GM23248 (cell line): ENCODE results near the gene PEAK3. TPM values are rescaled to one million over a fixed set of nuclear protein-coding genes. Genes with fewer than 3 reads are reported as not detected.

ENCODE experiments used
- DNase-seq: peaks from one replicate; pipeline ENCODE4 v3.0.0-alpha.2; 2015
- H2AFZ ChIP-seq: fragments of 200-600 bp; sonication (generic); 2 replicates; pipeline ENCODE4 v1.6.1; 2016; ENCODE audit warnings: antibody characterized with exemption
- H3F3A ChIP-seq: fragments of 200-600 bp; sonication (generic); 2 replicates; pipeline ENCODE4 v1.6.1; 2016; ENCODE audit warnings: mild to moderate bottlenecking, antibody characterized with exemption, mixed run types; ENCODE audit not compliant: insufficient read depth
- H3K27ac ChIP-seq: fragments of 200-600 bp; sonication (generic); 2 replicates; pipeline ENCODE4 v1.5.1; 2016; ENCODE audit warnings: mild to moderate bottlenecking
- H3K27me3 ChIP-seq: fragments of 200-600 bp; sonication (generic); replicated peaks from 2 replicates; pipeline ENCODE4 v1.6.1; 2016; ENCODE audit warnings: mild to moderate bottlenecking; ENCODE audit not compliant: insufficient read depth
- H3K36me3 ChIP-seq: fragments of 200-600 bp; sonication (generic); 2 replicates; pipeline ENCODE4 v1.6.1; 2016; ENCODE audit warnings: low read depth, mild to moderate bottlenecking
- H3K4me1 ChIP-seq: fragments of 200-600 bp; sonication (generic); 2 replicates; pipeline ENCODE4 v1.6.1; 2016; ENCODE audit warnings: mild to moderate bottlenecking; ENCODE audit not compliant: insufficient read depth
- H3K4me2 ChIP-seq: fragments of 200-600 bp; sonication (generic); one replicate; pipeline ENCODE4 v1.6.1; 2016; ENCODE audit warnings: mild to moderate bottlenecking; ENCODE audit not compliant: unreplicated experiment
- H3K4me3 ChIP-seq: fragments of 200-600 bp; sonication (generic); 2 replicates; pipeline ENCODE4 v1.5.1; 2016; ENCODE audit warnings: mild to moderate bottlenecking
- H3K79me2 ChIP-seq: fragments of 200-600 bp; sonication (generic); 2 replicates; pipeline ENCODE4 v1.6.1; 2016; ENCODE audit warnings: mild to moderate bottlenecking; ENCODE audit not compliant: insufficient read depth
- H3K9ac ChIP-seq: fragments of 200-600 bp; sonication (generic); 2 replicates; pipeline ENCODE4 v1.6.1; 2016; ENCODE audit warnings: mild to moderate bottlenecking
- H3K9me2 ChIP-seq: fragments of 200-600 bp; sonication (generic); 2 replicates; pipeline ENCODE4 v1.6.1; 2016; ENCODE audit warnings: mixed run types, mild to moderate bottlenecking, moderate library complexity; ENCODE audit not compliant: insufficient read depth
- H3K9me3 ChIP-seq: fragments of 200-600 bp; sonication (generic); one replicate; pipeline ENCODE4 v1.6.1; 2017; ENCODE audit warnings: low read depth
- H4K20me1 ChIP-seq: fragments of 200-600 bp; sonication (generic); 2 replicates; pipeline ENCODE4 v1.6.0; 2016; ENCODE audit not compliant: insufficient read depth
- EZH2 ChIP-seq: fragments of 200-600 bp; sonication (generic); IDR thresholded peaks from 2 replicates; pipeline ENCODE4 v1.6.1; 2018; ENCODE audit warnings: antibody characterized with exemption, mild to moderate bottlenecking; ENCODE audit not compliant: insufficient read depth, poor library complexity, severe bottlenecking
- EZH2phosphoT487 ChIP-seq: fragments of 200-600 bp; sonication (generic); IDR thresholded peaks from 2 replicates; pipeline ENCODE4 v1.6.1; 2018; ENCODE audit warnings: antibody characterized with exemption, moderate library complexity, mild to moderate bottlenecking, low read depth; ENCODE audit not compliant: insufficient read depth
- WGBS, 2 experiments: methylation state at CpG; one replicate each; pipeline ENCODE4 v1.1.6; 2015 to 2017; ENCODE audit warnings: low lambda C conversion rate in 2 of 2, low coverage in 1 of 2; ENCODE audit errors: missing lambda C conversion rate in 2 of 2; 5-methylcytosine and 5-hydroxymethylcytosine counted together
- in situ Hi-C: fragments of 300-500 bp; cut with MboI; formaldehyde crosslinking; loops from 2 replicates; pipeline ENCODE4 v1.15.0; 2020
- polyA plus RNA-seq: library from polyadenylated mRNA; unstranded; fragments of >200 nt; fragmentation: Nextera tagmentation; extraction: Ambion mirVana; gene quantifications from 2 replicates; pipeline ENCODE4 v1.2.1, GENCODE V29; 2016
- total RNA-seq: library from RNA; depleted of rRNA; stranded (reverse); fragments of >200 nt; shearing (Covaris generic); gene quantifications from 2 replicates; pipeline ENCODE4 v1.2.3, GENCODE V29; 2014

The PEAK3 gene
- total and polyA plus RNA-seq, 2 experiments from 2014 or later = not detected

DNA sequence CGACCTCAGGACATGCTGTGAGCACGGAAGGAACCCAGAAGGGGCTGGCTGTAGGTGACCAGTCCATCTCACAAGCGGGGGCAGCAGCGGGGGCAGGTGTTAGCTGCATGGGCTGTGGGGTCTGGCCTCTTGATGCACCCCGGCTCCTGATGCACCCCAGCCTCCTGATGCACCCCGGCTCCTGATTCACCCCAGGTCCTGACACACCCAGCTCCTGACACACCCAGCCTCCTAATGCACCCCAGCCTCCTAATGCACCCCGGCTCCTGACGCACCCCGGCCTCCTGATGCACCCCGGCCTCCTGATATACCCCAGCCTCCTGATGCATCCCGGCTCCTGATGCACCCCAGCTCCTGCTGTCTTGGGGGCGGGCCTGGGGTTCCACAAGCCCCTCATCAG lies 39.0 kb upstream of the PEAK3 start:
- no peaks in the 10 kb centered on the region for H4K20me1 ChIP-seq
- no peak overlapping the region for H3K4me2 ChIP-seq
- H3K27ac ChIP-seq = no peak overlapping the region
- in situ Hi-C loops = no loop called here
- peaks cover 12% of the 10 kb centered on the region; the same call in 1 of the 2 replicates for H3F3A ChIP-seq
- no peak overlapping the region for H3K9ac ChIP-seq
- DNase-seq = no peak
- peaks cover 16% of the 10 kb centered on the region for H3K79me2 ChIP-seq
- no peaks in the 10 kb centered on the region for H3K27me3 ChIP-seq
- TF ChIP-seq EZH2 = no peak
- no peak for TF ChIP-seq EZH2phosphoT487
- no peaks in the 10 kb centered on the region for H3K4me1 ChIP-seq
- no peaks in the 10 kb centered on the region for H3K9me3 ChIP-seq
- 87 to 93% methylated on average over 12 of the region's 12 CpGs for WGBS, 2 experiments
- no peaks in the 10 kb centered on the region for H3K9me2 ChIP-seq
- H2AFZ ChIP-seq = no peak overlapping the region
- no peaks in the 10 kb centered on the region for H3K36me3 ChIP-seq
- no peak overlapping the region for H3K4me3 ChIP-seq

DNA sequence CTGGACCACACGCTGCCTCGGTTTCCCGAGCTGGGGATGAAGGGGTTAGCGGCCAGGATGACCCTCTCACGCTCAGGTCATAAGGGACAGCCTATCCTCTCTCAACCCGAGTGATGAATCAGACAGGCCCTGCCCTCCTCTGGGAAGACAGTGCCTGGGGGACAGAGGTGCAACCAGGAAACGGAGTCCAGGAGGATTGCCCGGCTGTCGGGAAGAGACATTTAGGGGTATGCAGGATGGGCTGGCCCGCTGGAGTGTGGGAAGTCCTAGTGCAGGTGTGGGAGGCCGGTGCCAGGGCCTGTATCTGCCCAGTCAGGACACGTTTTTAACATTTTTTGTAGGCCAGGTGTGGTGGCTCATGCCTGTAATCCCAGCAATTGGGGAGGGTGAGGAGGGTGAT lies 38.1 kb upstream of the PEAK3 start:
- peaks cover 9% of the 10 kb centered on the region; the same call in 1 of the 2 replicates for H3K79me2 ChIP-seq
- in situ Hi-C loops = no loop called here
- peaks cover 12% of the 10 kb centered on the region; the same call in 1 of the 2 replicates for H3F3A ChIP-seq
- no peaks in the 10 kb centered on the region for H3K4me1 ChIP-seq
- H3K4me3 ChIP-seq = no peak overlapping the region
- no peak overlapping the region for H3K27ac ChIP-seq
- no peaks in the 10 kb centered on the region for H3K9me2 ChIP-seq
- H4K20me1 ChIP-seq = no peaks in the 10 kb centered on the region
- H3K27me3 ChIP-seq = no peaks in the 10 kb centered on the region
- no peak overlapping the region for H3K9ac ChIP-seq
- WGBS, 2 experiments = 52 to 61% methylated on average over 12 of the region's 12 CpGs
- no peaks in the 10 kb centered on the region for H3K36me3 ChIP-seq
- TF ChIP-seq EZH2 (no peak), EZH2phosphoT487 (no peak)
- DNase-seq = no peak
- H3K9me3 ChIP-seq = no peaks in the 10 kb centered on the region
- no peak overlapping the region for H2AFZ ChIP-seq
- H3K4me2 ChIP-seq = no peak overlapping the region

- Histone ChIP-seq H2AFZ (no peak overlapping the region), H3K9ac (no peak overlapping the region), H3K27me3 (no peaks in the 10 kb centered on the region), H3K36me3 (no peaks in the 10 kb centered on the region), H3K9me3 (no peaks in the 10 kb centered on the region), H3K4me2 (no peak overlapping the region), H3K27ac (no peak overlapping the region), H3F3A (peaks cover 12% of the 10 kb centered on the region; the same call in 1 of the 2 replicates), H4K20me1 (no peaks in the 10 kb centered on the region), H3K9me2 (no peaks in the 10 kb centered on the region), H3K4me1 (no peaks in the 10 kb centered on the region), H3K79me2 (peaks cover 4% of the 10 kb centered on the region; the same call in 1 of the 2 replicates), H3K4me3 (no peak overlapping the region)
- in situ Hi-C loops = no loop called here
- no peak for TF ChIP-seq EZH2
- TF ChIP-seq EZH2phosphoT487 = no peak
- WGBS, 2 experiments = 83 to 86% methylated on average over 16 to 20 of the region's 20 CpGs
- DNase-seq = no peak
These were observed 37.6 kb upstream of the PEAK3 start for GRCh38 chr19:2319551-2319950.

DNA sequence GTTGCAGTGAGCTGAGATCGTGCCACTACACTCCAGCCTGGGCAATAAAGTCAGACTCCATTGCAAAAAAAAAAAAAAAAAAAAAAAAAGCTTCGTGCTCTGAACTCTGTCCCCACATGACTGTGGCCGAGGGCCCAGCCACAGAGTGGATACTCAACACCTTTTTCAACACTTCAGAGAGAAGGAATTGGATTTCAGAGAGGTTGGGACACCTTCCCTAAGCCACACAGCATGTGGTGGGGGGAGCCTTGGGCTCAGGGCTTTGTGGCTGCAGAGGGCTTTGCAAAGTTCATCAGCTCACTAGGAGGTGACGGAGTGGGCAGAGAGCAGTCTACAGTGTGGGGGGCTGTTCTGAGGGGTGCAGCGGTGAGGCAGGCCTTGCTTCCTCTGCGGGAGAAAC lies 36.9 kb upstream of the PEAK3 start:
- Histone ChIP-seq H3K27ac (no peak overlapping the region), H3K79me2 (no peaks in the 10 kb centered on the region), H3K9ac (no peak overlapping the region), H3K4me3 (no peak overlapping the region), H3K36me3 (no peaks in the 10 kb centered on the region), H3K9me2 (no peaks in the 10 kb centered on the region), H4K20me1 (no peaks in the 10 kb centered on the region), H3F3A (peaks cover 12% of the 10 kb centered on the region; the same call in 1 of the 2 replicates), H3K4me1 (no peaks in the 10 kb centered on the region), H3K9me3 (no peaks in the 10 kb centered on the region), H3K4me2 (no peak overlapping the region), H3K27me3 (no peaks in the 10 kb centered on the region), H2AFZ (no peak overlapping the region)
- TF ChIP-seq EZH2 = no peak
- TF ChIP-seq EZH2phosphoT487 = no peak
- in situ Hi-C loops = no loop called here
- 74 to 90% methylated on average over 6 of the region's 6 CpGs for WGBS, 2 experiments
- no peak for DNase-seq

DNA sequence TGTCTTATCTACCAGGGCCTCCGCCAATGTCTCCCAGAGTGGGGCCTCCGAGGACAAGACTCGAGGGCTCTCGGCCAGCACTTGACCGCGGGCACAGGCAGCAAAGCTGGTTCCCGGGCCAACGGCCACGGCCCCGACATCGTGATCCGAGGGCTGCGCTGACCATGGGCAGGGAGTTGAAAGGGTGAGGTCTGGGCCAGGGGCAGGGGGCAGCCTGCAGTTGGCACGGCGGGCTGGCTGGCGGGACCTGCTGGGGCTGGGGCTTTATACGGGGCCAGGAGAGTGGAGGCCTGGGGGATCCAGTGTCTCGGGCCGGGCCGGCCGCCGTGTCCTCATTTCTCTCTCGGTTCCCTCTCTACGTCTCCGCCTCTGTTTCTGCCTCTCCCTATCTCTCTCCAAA lies 35.8 kb upstream of the PEAK3 start:
- 85 to 89% methylated on average over 22 to 25 of the region's 25 CpGs for WGBS, 2 experiments
- H3K9me2 ChIP-seq = no peaks in the 10 kb centered on the region
- H3K36me3 ChIP-seq = no peaks in the 10 kb centered on the region
- no peaks in the 10 kb centered on the region for H3K4me1 ChIP-seq
- no peaks in the 10 kb centered on the region for H3K79me2 ChIP-seq
- H2AFZ ChIP-seq = no peak overlapping the region
- H3K4me3 ChIP-seq = no peak overlapping the region
- DNase-seq = no peak
- H3F3A ChIP-seq = peaks cover 12% of the 10 kb centered on the region; the same call in 1 of the 2 replicates
- no peak for TF ChIP-seq EZH2phosphoT487
- in situ Hi-C loops = no loop called here
- no peak overlapping the region for H3K9ac ChIP-seq
- no peak overlapping the region for H3K4me2 ChIP-seq
- no peak overlapping the region for H3K27ac ChIP-seq
- no peaks in the 10 kb centered on the region for H3K9me3 ChIP-seq
- no peaks in the 10 kb centered on the region for H3K27me3 ChIP-seq
- no peaks in the 10 kb centered on the region for H4K20me1 ChIP-seq
